Left renal cortex interstitium (tissue), 4 donors: ENCODE measurements around the gene XPO5. TPM values are rescaled to one million over a fixed set of nuclear protein-coding genes. Genes with fewer than 3 reads are reported as not detected.

Experiments
- DNase-seq, 4 donors: peaks; one replicate each; pipeline ENCODE4 v3.0.0-alpha.2; 2013; ENCODE audit warnings: low read depth in 4 of 4, low spot score in 2 of 4, missing footprints in 1 of 4
- polyA plus RNA-seq, 4 donors: library from polyadenylated mRNA; unstranded; fragments of 120-200 nt; gene quantifications; one replicate each; pipeline ENCODE4 v1.2.1, GENCODE V29; 2013; ENCODE audit not compliant: insufficient read length in 4 of 4

The XPO5 gene
- polyA plus RNA-seq, 4 donors = 39.8 to 58.0 (median 46.0) TPM

GRCh38 chr6:43476746-43477145 lies 99.1 kb downstream of the XPO5 start:
- no peak for DNase-seq

GRCh38 chr6:43475516-43475915 lies 100.3 kb downstream of the XPO5 start:
- no peak for DNase-seq

GRCh38 chr6:43472515-43472914 lies 103.3 kb downstream of the XPO5 start:
- no peak for DNase-seq

Other genes starting within 250 kb of the XPO5 start
- 10 to 100 TPM; 22.1 to 33.9 (median 28.9) TPM for gene ZNF318, start 206.4 kb downstream of the XPO5 start, polyA plus RNA-seq
- gene ABCC10, start 148.5 kb downstream of the XPO5 start, polyA plus RNA-seq = 10 to 100 TPM; 17.4 to 34.1 (median 23.8) TPM
- gene DLK2, start 120.5 kb downstream of the XPO5 start, polyA plus RNA-seq = 1 to 10 TPM in 3 of 4 donors, under 1 TPM in 1; 0.93 to 1.9 (median 1.3) TPM
- gene TJAP1, start 98.5 kb downstream of the XPO5 start, polyA plus RNA-seq = 10 to 100 TPM; 24.6 to 50.2 (median 36.8) TPM
- 1 to 10 TPM in 3 of 4 donors, under 1 TPM in 1; 0.95 to 1.8 (median 1.4) TPM for gene LRRC73, start 65.7 kb downstream of the XPO5 start, polyA plus RNA-seq
- gene YIPF3, start 59.1 kb downstream of the XPO5 start, polyA plus RNA-seq = 100 to 1,000 TPM; 136 to 156 (median 146) TPM
- 10 to 100 TPM; 33.9 to 43.6 (median 39.4) TPM for gene POLR1C, start 58.9 kb downstream of the XPO5 start, polyA plus RNA-seq
- gene POLH, start 147 bp upstream of the XPO5 start, polyA plus RNA-seq = 10 to 100 TPM; 16.8 to 25.0 (median 23.3) TPM
- gene GTPBP2, start 53.2 kb upstream of the XPO5 start, polyA plus RNA-seq = 10 to 100 TPM; 42.1 to 68.1 (median 55.2) TPM
- 10 to 100 TPM; 21.7 to 30.4 (median 27.6) TPM for gene MAD2L1BP, start 59.8 kb upstream of the XPO5 start, polyA plus RNA-seq
- gene RSPH9, start 69.0 kb upstream of the XPO5 start, polyA plus RNA-seq = 1 to 10 TPM; 1.3 to 1.5 (median 1.4) TPM
- gene MRPS18A, start 111.8 kb upstream of the XPO5 start, polyA plus RNA-seq = 10 to 100 TPM; 40.5 to 62.0 (median 49.1) TPM
- gene VEGFA, start 194.2 kb upstream of the XPO5 start, polyA plus RNA-seq = 100 to 1,000 TPM; 222 to 402 (median 302) TPM